OCI-LY1 (cell line): Measurements from ENCODE around the gene KAT7.

ENCODE experiments used
- H2AFZ ChIP-seq: fragments of 200-600 bp; sonication (generic), shearing (Covaris generic); 2 replicates; pipeline ENCODE4 v1.6.0; 2014; ENCODE audit warnings: antibody characterized with exemption, mild to moderate bottlenecking, low read length
- H3F3A ChIP-seq: fragments of 200-600 bp; sonication (generic), shearing (Covaris generic); 2 replicates; pipeline ENCODE4 v1.6.0; 2014; ENCODE audit warnings: mild to moderate bottlenecking, antibody characterized with exemption, low read length, moderate library complexity; ENCODE audit not compliant: insufficient read depth
- H3K27ac ChIP-seq: fragments of 200-600 bp; sonication (generic); 2 replicates; pipeline ENCODE4 v1.5.1; 2014; ENCODE audit warnings: low read length, mixed run types, mild to moderate bottlenecking, low read depth; ENCODE audit not compliant: poor library complexity, severe bottlenecking
- H3K27me3 ChIP-seq: fragments of 200-600 bp; sonication (generic); 2 replicates; pipeline ENCODE4 v1.6.0; 2014; ENCODE audit warnings: antibody characterized with exemption, mild to moderate bottlenecking, low read length, moderate library complexity; ENCODE audit not compliant: insufficient read depth
- H3K36me3 ChIP-seq: fragments of 200-600 bp; sonication (generic); 2 replicates; pipeline ENCODE4 v1.6.1; 2014; ENCODE audit warnings: mild to moderate bottlenecking, antibody characterized with exemption, low read length, moderate library complexity, mixed read lengths; ENCODE audit not compliant: insufficient read depth
- H3K4me1 ChIP-seq: fragments of 200-600 bp; sonication (generic); 2 replicates; pipeline ENCODE4 v1.5.1; 2014; ENCODE audit warnings: mild to moderate bottlenecking, low read length, moderate library complexity; ENCODE audit not compliant: insufficient read depth, severe bottlenecking
- H3K4me2 ChIP-seq: fragments of 200-600 bp; sonication (generic), shearing (Covaris generic); 2 replicates; pipeline ENCODE4 v1.6.1; 2014; ENCODE audit warnings: low read length
- H3K4me3 ChIP-seq: fragments of 200-600 bp; sonication (generic); 2 replicates; pipeline ENCODE4 v1.5.1; 2014; ENCODE audit warnings: low read length, low read depth, mild to moderate bottlenecking, mixed read lengths; ENCODE audit not compliant: poor library complexity, severe bottlenecking
- H3K79me2 ChIP-seq: fragments of 200-600 bp; shearing (Covaris generic); 2 replicates; pipeline ENCODE4 v1.6.1; 2016; ENCODE audit warnings: mixed run types, low read length, mixed read lengths; ENCODE audit not compliant: insufficient read depth
- H3K9ac ChIP-seq: fragments of 200-600 bp; sonication (generic), shearing (Covaris generic); 2 replicates; pipeline ENCODE4 v1.6.1; 2014; ENCODE audit warnings: mild to moderate bottlenecking, low read length, mixed read lengths
- H3K9me2 ChIP-seq: fragments of 200-600 bp; sonication (generic), shearing (Covaris generic); 2 replicates; pipeline ENCODE4 v1.6.1; 2014; ENCODE audit warnings: low read depth, mild to moderate bottlenecking, low read length, mixed read lengths
- H3K9me3 ChIP-seq: fragments of 200-600 bp; shearing (Covaris generic); 2 replicates; pipeline ENCODE4 v1.6.1; 2014; ENCODE audit warnings: low read length, mixed read lengths
- H4K20me1 ChIP-seq: fragments of 200-600 bp; sonication (generic), shearing (Covaris generic); 2 replicates; pipeline ENCODE4 v1.6.0; 2016; ENCODE audit warnings: mild to moderate bottlenecking, low read length; ENCODE audit not compliant: insufficient read depth
- CTCF ChIP-seq: fragments of 200-600 bp; sonication (generic), shearing (Covaris generic); IDR thresholded peaks from 2 replicates; pipeline ENCODE4 v1.5.1; 2017; ENCODE audit warnings: mild to moderate bottlenecking, antibody characterized with exemption, low read length, moderate library complexity, mixed read lengths
- EZH2 ChIP-seq: fragments of 200-600 bp; sonication (generic), shearing (Covaris generic); IDR thresholded peaks from 2 replicates; pipeline ENCODE4 v1.8.0; 2017; ENCODE audit warnings: borderline replicate concordance, mixed run types, mild to moderate bottlenecking, antibody characterized with exemption, low read length, moderate library complexity, mixed read lengths

Gene KAT7

DNA sequence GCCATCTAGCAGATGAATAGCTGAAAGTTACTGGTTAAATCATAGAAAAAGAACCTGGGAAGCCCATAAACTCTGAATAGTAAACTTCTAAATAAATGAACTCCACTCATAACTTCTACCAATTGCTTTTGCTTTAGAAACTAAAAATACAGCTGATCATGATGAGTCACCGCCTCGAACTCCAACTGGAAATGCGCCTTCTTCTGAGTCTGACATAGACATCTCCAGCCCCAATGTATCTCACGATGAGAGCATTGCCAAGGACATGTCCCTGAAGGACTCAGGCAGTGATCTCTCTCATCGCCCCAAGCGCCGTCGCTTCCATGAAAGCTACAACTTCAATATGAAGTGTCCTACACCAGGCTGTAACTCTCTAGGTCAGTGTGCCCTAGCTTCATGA is 9.7 kb downstream of the KAT7 start:
- H2AFZ ChIP-seq: no peak overlapping the region
- H3K79me2 ChIP-seq: peaks cover 41% of the 10 kb centered on the region
- H3K9me2 ChIP-seq: no peaks in the 10 kb centered on the region
- H3K27me3 ChIP-seq: no peaks in the 10 kb centered on the region
- no peak overlapping the region for H3K4me2 ChIP-seq
- H3K9ac ChIP-seq: no peak overlapping the region
- H3F3A ChIP-seq: no peaks in the 10 kb centered on the region
- no peak overlapping the region for H3K27ac ChIP-seq
- H3K4me1 ChIP-seq: no peaks in the 10 kb centered on the region
- no peaks in the 10 kb centered on the region for H3K9me3 ChIP-seq
- H3K36me3 ChIP-seq: peaks cover 94% of the 10 kb centered on the region
- H3K4me3 ChIP-seq: no peak overlapping the region
- no peaks in the 10 kb centered on the region for H4K20me1 ChIP-seq
- TF ChIP-seq CTCF (no peak), EZH2 (no peak)

DNA sequence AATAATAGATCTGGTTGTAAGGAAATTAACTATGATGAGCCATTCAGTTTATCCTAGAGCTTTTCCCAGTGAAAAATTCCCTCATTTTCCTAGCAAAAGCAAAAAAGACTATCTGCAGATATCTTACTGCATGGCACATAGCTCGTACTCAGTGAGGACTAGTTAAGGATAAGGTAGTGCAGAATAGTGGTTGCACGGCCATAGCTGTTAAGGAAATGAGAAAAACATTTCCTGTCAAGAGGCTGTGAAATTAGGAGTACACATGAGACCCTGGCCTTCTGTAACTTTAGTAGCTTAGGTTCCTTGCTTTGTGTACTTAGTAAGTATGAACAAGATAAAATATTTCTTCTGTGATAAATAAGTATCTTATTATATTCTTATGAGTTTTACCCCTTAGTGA is 10.3 kb downstream of the KAT7 start:
- H4K20me1 ChIP-seq: no peaks in the 10 kb centered on the region
- TF ChIP-seq CTCF (no peak), EZH2 (no peak)
- H3K36me3 ChIP-seq: peaks cover 88% of the 10 kb centered on the region
- H3K9ac ChIP-seq: no peak overlapping the region
- H3K4me2 ChIP-seq: no peak overlapping the region
- H3K27ac ChIP-seq: no peak overlapping the region
- H3K27me3 ChIP-seq: no peaks in the 10 kb centered on the region
- H3K9me3 ChIP-seq: no peaks in the 10 kb centered on the region
- no peaks in the 10 kb centered on the region for H3K9me2 ChIP-seq
- H3K79me2 ChIP-seq: peaks cover 41% of the 10 kb centered on the region
- H2AFZ ChIP-seq: no peak overlapping the region
- no peaks in the 10 kb centered on the region for H3F3A ChIP-seq
- no peak overlapping the region for H3K4me3 ChIP-seq
- H3K4me1 ChIP-seq: no peaks in the 10 kb centered on the region

GRCh38 chr17:49809056-49809455 is 20.6 kb downstream of the KAT7 start:
- TF ChIP-seq EZH2 (no peak), CTCF (no peak)
- Histone ChIP-seq H3K36me3 (peaks cover 89% of the 10 kb centered on the region), H3K4me1 (no peaks in the 10 kb centered on the region), H3K9me2 (no peaks in the 10 kb centered on the region), H3K27ac (no peak overlapping the region), H3K4me2 (no peak overlapping the region), H3K79me2 (peaks cover 11% of the 10 kb centered on the region; the same call in 1 of the 2 replicates), H4K20me1 (no peaks in the 10 kb centered on the region; the same call in 1 of the 2 replicates), H3F3A (no peaks in the 10 kb centered on the region), H3K9me3 (no peaks in the 10 kb centered on the region), H2AFZ (no peak overlapping the region), H3K4me3 (no peak overlapping the region), H3K27me3 (no peaks in the 10 kb centered on the region), H3K9ac (no peak overlapping the region)
